A673 (cell line): Measurements from ENCODE around the gene STON1.

Experiments used
- EZH2 ChIP-seq: fragments of 200-600 bp; sonication (generic); IDR thresholded peaks from 2 replicates; pipeline ENCODE4 v1.6.1; 2017; ENCODE audit warnings: borderline replicate concordance, low read depth, mild to moderate bottlenecking, mixed read lengths, antibody characterized with exemption, low read length; ENCODE audit not compliant: poor library complexity, severe bottlenecking
- TF ChIP-seq, protein P1 (sequence below): fragments of 300-800, 200-600 bp; sonication (generic); conservative IDR thresholded peaks from 2 replicates; pipeline ENCODE4 v1.5.1; 2017; ENCODE audit warnings: low read depth, mild to moderate bottlenecking, antibody characterized with exemption, low read length, moderate library complexity, mixed read lengths

DNA sequence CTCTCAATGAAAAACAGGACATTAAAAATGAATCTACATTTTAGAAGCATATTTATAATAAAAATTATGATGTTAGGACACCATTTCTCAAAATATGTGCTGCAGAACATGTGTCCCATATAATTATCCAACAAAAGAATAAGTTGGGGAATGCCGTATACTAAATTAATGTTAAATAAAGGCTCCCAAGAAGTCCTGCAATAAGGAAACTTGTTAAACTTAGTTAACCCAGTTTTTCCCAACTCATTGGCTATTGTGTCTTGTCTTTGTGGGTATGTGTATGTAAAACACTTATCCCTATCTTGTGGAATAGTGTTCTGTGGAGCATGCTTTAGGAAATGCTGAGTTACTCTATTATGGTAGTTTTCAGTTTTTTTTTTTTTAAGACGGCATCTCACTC is 62.1 kb downstream of the STON1 start:
- TF ChIP-seq, protein P1, sequence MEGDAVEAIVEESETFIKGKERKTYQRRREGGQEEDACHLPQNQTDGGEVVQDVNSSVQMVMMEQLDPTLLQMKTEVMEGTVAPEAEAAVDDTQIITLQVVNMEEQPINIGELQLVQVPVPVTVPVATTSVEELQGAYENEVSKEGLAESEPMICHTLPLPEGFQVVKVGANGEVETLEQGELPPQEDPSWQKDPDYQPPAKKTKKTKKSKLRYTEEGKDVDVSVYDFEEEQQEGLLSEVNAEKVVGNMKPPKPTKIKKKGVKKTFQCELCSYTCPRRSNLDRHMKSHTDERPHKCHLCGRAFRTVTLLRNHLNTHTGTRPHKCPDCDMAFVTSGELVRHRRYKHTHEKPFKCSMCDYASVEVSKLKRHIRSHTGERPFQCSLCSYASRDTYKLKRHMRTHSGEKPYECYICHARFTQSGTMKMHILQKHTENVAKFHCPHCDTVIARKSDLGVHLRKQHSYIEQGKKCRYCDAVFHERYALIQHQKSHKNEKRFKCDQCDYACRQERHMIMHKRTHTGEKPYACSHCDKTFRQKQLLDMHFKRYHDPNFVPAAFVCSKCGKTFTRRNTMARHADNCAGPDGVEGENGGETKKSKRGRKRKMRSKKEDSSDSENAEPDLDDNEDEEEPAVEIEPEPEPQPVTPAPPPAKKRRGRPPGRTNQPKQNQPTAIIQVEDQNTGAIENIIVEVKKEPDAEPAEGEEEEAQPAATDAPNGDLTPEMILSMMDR: no peak
- TF ChIP-seq EZH2: no peak
